Measurements from ENCODE around the gene PLEKHS1.
"Not testable (repeated sequence)": the region's sequence is repeated elsewhere in the genome, so short reads cannot be mapped to it uniquely, and the experiment has no call there.

The PLEKHS1 gene

DNA sequence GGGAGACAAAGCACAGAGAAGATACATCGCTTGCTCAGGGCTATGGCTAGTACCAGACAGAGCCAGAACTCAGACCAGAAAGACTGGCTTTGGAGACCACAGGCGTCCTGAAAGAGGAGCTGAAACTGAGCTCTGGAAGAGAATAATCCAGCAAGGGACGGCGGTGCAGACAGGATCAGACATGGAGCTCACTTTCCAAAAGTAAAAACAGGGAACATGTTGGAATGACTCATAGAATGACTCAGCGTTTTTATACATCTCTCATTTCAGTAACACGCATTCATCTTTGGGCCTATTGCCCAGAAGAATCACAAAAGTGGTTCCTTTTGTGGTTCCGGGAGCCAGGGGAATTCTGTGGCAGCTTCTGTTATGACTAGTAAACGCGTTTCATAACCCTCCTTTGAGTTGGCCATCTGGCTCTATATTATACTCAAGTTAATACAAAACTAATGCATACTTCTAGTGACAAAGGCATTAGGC is 37.2 kb downstream of the PLEKHS1 start:
- no peak for DNase-seq (ENCODE audit: low read depth in 2 of 3, low spot score in 2 of 3)

DNA sequence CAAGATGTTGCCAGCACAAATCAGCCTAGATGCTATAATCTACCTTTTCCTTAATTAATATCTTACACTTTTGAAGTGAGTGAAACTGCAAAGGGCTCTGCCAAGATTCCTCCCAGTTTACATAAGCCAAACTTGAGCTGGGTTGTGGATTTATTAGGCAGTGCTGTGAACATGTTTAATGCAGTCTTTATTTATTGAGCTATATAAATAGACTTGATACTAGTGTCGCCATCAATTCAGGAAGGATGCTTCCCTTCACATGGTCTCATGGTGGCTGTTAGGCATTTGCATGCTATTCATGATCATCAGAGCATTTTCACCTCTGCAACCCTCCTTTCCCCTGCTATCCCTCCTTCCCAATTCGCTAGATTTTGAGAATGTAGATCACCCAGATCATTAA is 40.2 kb downstream of the PLEKHS1 start:
- no peak for DNase-seq (ENCODE audit: low read depth in 2 of 3, low spot score in 2 of 3)

- no peak for DNase-seq (ENCODE audit: low read depth in 2 of 3, low spot score in 2 of 3)
Observed at GRCh38 chr10:113801569-113801968, 50.1 kb downstream of the PLEKHS1 start.

- DNase-seq (ENCODE audit: low read depth in 2 of 3, low spot score in 2 of 3), result no peak
Observed at GRCh38 chr10:113802997-113803396, 51.5 kb downstream of the PLEKHS1 start.

DNA sequence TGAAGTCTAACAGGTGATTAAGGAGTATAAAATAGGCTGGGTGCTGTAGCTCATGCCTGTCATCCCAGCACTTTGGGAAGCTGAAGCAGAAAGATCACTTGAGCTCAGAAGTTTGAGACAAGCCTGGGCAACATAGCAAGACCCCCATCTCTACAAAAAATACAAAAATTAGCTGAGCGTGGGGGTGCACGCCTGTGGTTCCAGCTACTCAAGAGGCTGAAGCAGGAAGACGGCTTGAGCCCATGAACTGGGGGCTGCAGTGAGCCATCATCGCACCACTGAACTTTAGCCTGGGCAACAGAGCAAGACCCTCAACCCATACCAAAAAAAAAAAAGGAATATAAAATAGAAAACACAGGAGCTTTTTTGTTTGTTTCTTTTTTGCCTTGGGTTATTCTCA is 55.0 kb downstream of the PLEKHS1 start:
- no peak for DNase-seq (ENCODE audit: low read depth in 2 of 3, low spot score in 2 of 3)

GRCh38 chr10:113808168-113808567 is 56.7 kb downstream of the PLEKHS1 start:
- DNase-seq (ENCODE audit: low read depth in 2 of 3, low spot score in 2 of 3), result no peak

GRCh38 chr10:113814700-113815099 is 63.2 kb downstream of the PLEKHS1 start:
- DNase-seq (ENCODE audit: low read depth in 2 of 3, low spot score in 2 of 3), result not testable (repeated sequence)

GRCh38 chr10:113819989-113820388 is 68.5 kb downstream of the PLEKHS1 start:
- DNase-seq (ENCODE audit: low read depth in 2 of 3, low spot score in 2 of 3), result no peak

DNA sequence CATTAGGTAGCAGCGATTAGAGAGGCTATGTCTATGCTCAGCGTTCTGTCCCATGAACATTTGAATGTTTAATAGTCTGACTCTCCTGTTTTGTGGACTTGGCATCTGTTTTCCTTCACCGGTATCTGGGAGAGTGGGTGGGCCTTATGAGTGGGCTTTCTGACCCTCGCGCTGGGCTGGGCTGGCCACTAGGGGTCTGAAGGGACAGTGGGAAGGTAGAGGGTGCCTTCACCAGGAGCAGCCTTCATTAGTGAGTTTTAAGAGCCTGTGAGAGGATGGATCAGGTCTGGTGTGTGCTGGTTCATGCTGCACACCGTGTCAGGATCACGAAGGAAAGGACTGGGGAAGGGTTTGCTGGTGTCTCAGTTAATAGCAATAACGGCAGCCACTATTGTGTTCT is 69.0 kb downstream of the PLEKHS1 start:
- no peak for DNase-seq (ENCODE audit: low read depth in 2 of 3, low spot score in 2 of 3)

DNA sequence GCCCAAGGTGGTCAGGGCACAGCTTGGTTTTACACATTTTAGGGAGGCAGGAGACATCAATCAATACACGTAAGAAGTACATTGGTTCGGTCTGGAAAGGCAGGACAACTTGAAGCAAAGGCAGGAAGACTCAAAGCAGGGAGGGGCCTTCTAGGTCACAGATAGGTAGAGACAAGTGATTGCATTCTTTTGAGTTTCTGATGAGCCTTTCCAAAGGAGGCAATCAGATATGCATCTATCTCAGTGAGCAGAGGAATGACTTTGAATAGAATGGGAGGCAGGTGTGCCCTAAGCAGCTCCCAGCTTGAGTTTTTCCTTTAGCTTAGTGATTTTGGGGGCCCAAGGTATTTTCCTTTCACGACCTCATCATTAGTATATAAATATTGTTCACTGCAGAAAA is 69.8 kb downstream of the PLEKHS1 start:
- not testable (repeated sequence) for DNase-seq (ENCODE audit: low read depth in 2 of 3, low spot score in 2 of 3)

DNA sequence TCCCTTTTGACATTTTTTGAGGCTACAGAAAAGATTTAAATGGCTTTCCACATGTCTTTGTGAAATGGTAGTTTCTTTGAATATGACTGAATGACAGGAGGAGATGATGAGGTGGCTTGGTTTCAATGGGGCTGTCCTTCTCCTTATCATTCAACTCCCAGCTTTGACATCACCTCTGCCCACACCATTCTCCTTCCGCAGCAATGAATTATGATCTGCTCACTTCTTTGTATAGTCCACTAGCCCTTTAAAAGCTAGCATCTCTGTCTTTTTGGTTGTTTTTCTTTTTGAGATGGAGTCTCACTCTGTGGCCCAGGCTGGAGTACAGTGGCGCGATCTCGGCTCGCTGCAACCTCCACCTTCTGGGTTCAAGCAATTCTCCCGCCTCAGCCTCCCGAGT is 70.7 kb downstream of the PLEKHS1 start:
- DNase-seq (ENCODE audit: low read depth in 2 of 3, low spot score in 2 of 3), result no peak

DNA sequence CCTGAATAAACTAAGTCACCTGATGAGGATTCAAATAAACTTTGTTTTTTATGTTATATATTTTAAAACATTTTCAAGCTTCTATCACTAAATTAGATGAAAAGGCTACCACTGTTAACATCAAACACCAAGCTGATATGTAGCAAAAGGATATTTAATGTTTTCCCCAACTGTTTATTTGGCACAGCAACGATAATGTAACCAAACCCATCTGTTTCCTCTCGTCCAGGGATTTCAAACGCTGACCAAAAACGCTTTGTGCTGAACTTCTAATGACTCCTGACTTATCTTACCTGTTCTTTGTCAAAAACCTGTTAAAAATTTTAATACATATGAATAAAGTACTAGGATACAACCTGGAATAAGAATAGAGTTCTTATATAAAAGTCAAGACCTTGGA is 71.9 kb downstream of the PLEKHS1 start:
- no peak for DNase-seq (ENCODE audit: low read depth in 2 of 3, low spot score in 2 of 3)

DNA sequence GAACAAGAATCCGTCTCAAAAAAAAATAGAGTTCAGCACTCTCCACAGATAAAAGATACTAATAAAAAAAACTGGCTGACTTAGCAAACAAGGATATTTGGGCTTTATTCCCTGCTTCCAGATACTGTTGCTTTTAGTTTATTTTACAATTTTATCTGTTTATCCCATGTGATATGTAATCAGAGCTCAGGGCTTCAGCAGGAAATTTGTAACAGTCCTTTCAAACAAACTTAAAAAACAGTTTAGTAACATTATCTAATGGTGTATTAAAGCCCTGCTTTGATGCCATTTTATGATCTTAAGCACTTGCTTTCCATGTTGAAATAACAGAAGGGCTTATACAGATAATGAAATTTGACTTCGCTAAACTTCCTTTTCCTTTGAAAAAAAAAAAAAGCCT is 74.3 kb downstream of the PLEKHS1 start:
- DNase-seq (ENCODE audit: low read depth in 2 of 3, low spot score in 2 of 3), result no peak

GRCh38 chr10:113828567-113828966 is 77.1 kb downstream of the PLEKHS1 start:
- not testable (repeated sequence) for DNase-seq (ENCODE audit: low read depth in 2 of 3, low spot score in 2 of 3)
